B cell (primary cell): ENCODE results near the gene SUSD4. TPM values are rescaled to one million over a fixed set of nuclear protein-coding genes. Genes with fewer than 3 reads are reported as not detected.

ENCODE experiments used
- ATAC-seq: fragments of 200-7000 bp; cut with Tn5 transposase; one replicate; pipeline ENCODE4 v1.10.0; 2021; ENCODE audit warnings: low read depth, mild to moderate bottlenecking, moderate number of reproducible peaks, moderate library complexity
- CTCF ChIA-PET: fragments of 350-600 bp; sonication (Branson Sonifier 250); formaldehyde crosslinking; loops from one replicate; lab custom pipeline; 2021; ENCODE audit warnings: antibody characterized with exemption, inconsistent platforms; lab: Charles Lee
- POLR2A ChIA-PET: fragments of 350-600 bp; sonication (Branson Sonifier 250); formaldehyde crosslinking; loops from one replicate; lab custom pipeline; 2021; ENCODE audit warnings: antibody characterized with exemption; lab: Charles Lee
- DNase-seq: peaks from one replicate; pipeline ENCODE4 v3.0.0; 2013
- H2AFZ ChIP-seq: 2 replicates; pipeline ENCODE4 v1.6.1; 2012; ENCODE audit warnings: mild to moderate bottlenecking, low read depth, low read length; ENCODE audit not compliant: insufficient read depth, poor library complexity, severe bottlenecking
- H3K27ac ChIP-seq, 2 donors: 1 replicate in 1 of 2; 2 replicates in 1 of 2; pipeline ENCODE4 v1.5.1; 2012 to 2013; ENCODE audit warnings: low read length in 2 of 2, mild to moderate bottlenecking in 2 of 2, moderate library complexity in 1 of 2
- H3K27me3 ChIP-seq, 4 experiments: fragments of 200-600 bp in 1 of 4; sonication (generic) in 1 of 4; replicated peaks in 1 of 4; 1 replicate in 2 of 4; 2 replicates in 2 of 4; pipeline versions ENCODE4 v1.6.1 to v1.7.0; 2013 to 2016; ENCODE audit warnings: low read length in 3 of 4, mild to moderate bottlenecking in 2 of 4, mixed read lengths in 1 of 4, moderate library complexity in 1 of 4; ENCODE audit not compliant: insufficient read depth in 4 of 4, control insufficient read depth in 3 of 4; ENCODE audit errors: control extremely low read depth in 1 of 4
- H3K36me3 ChIP-seq, 2 experiments: replicated peaks in 1 of 2; 1 replicate in 1 of 2; 2 replicates in 1 of 2; pipeline versions ENCODE4 v1.6.1 to v1.7.1; 2013; ENCODE audit warnings: low read length in 1 of 2; ENCODE audit not compliant: insufficient read depth in 2 of 2, control insufficient read depth in 1 of 2; ENCODE audit errors: control extremely low read depth in 1 of 2, extremely low read depth in 1 of 2
- H3K4me1 ChIP-seq, 2 donors: fragments of 200-600 bp in 1 of 2; sonication (generic) in 1 of 2; 1 replicate in 1 of 2; 2 replicates in 1 of 2; pipeline versions ENCODE4 v1.5.1 to v1.6.1; 2013 to 2017; ENCODE audit warnings: low read length in 2 of 2; ENCODE audit not compliant: control insufficient read depth in 2 of 2, insufficient read depth in 2 of 2
- H3K4me2 ChIP-seq: replicated peaks from 2 replicates; pipeline ENCODE3; 2012; ENCODE audit warnings: mild to moderate bottlenecking, low read depth, low read length; ENCODE audit not compliant: poor library complexity, severe bottlenecking
- H3K4me3 ChIP-seq, 5 experiments: fragments of 200-600 bp in 1 of 5; sonication (generic) in 1 of 5; 1 replicate in 3 of 5; 2 replicates in 2 of 5; pipeline versions ENCODE4 v1.5.1 to v1.7.0; 2011 to 2016; ENCODE audit warnings: low read length in 4 of 5, mild to moderate bottlenecking in 4 of 5, low read depth in 2 of 5, control low read depth in 1 of 5, moderate library complexity in 1 of 5; ENCODE audit not compliant: insufficient read depth in 1 of 5; ENCODE audit errors: control extremely low read depth in 1 of 5, extremely low read depth in 1 of 5
- H3K79me2 ChIP-seq: fragments of 200-600 bp; sonication (generic); one replicate; pipeline ENCODE4 v1.6.0; 2016; ENCODE audit warnings: low read length; ENCODE audit not compliant: control insufficient read depth, insufficient read depth
- H3K9ac ChIP-seq: fragments of 200-600 bp; sonication (generic); 2 replicates; pipeline ENCODE4 v1.6.1; 2017; ENCODE audit warnings: mild to moderate bottlenecking, low read length, moderate library complexity
- H3K9me3 ChIP-seq, 3 donors: one replicate each; pipeline versions ENCODE4 v1.6.1 to v1.7.1; 2013; ENCODE audit warnings: low read length in 2 of 3; ENCODE audit not compliant: control insufficient read depth in 2 of 3, insufficient read depth in 1 of 3; ENCODE audit errors: control extremely low read depth in 1 of 3
- H4K20me1 ChIP-seq: 2 replicates; pipeline ENCODE4 v1.6.0; 2012; ENCODE audit warnings: mild to moderate bottlenecking, low read length; ENCODE audit not compliant: insufficient read depth, control insufficient read depth, poor library complexity, severe bottlenecking
- H3K27ac Mint-ChIP-seq: one replicate; pipeline ENCODE4 v1.8.0; 2021; ENCODE audit warnings: mixed read lengths
- H3K27me3 Mint-ChIP-seq: one replicate; pipeline ENCODE4 v1.8.0; 2021; ENCODE audit warnings: mixed read lengths
- H3K4me1 Mint-ChIP-seq: one replicate; pipeline ENCODE4 v1.8.0; 2021; ENCODE audit warnings: mixed read lengths
- H3K4me3 Mint-ChIP-seq: one replicate; pipeline ENCODE4 v1.8.0; 2021; ENCODE audit warnings: mixed read lengths
- H3K9me3 Mint-ChIP-seq: one replicate; pipeline ENCODE4 v1.8.0; 2022; ENCODE audit warnings: mixed read lengths; ENCODE audit not compliant: insufficient read depth
- CTCF ChIP-seq: fragments of 200-600 bp; IDR thresholded peaks from one replicate; pipeline ENCODE4 v1.8.0; 2022; ENCODE audit warnings: antibody characterized with exemption, mild to moderate bottlenecking
- EZH2 ChIP-seq: IDR thresholded peaks from 2 replicates; pipeline ENCODE4 v1.6.1; 2012; ENCODE audit warnings: borderline replicate concordance, low read depth, mild to moderate bottlenecking, moderate library complexity, low read length; ENCODE audit not compliant: insufficient read depth, poor library complexity, severe bottlenecking
- WGBS: methylation state at CpG from one replicate; pipeline ENCODE4 v1.1.5; 2013; ENCODE audit warnings: missing lambda C conversion rate; ENCODE audit not compliant: insufficient coverage; 5-methylcytosine and 5-hydroxymethylcytosine counted together
- intact Hi-C: fragments of 100-400 bp; cut with micrococcal nuclease; formaldehyde crosslinking; loops from one replicate; pipeline ENCODE4 v1.10.0; 2022
- polyA plus RNA-seq: library from polyadenylated mRNA; depleted of rRNA; stranded (reverse); fragments of >200 nt; gene quantifications from 2 replicates; pipeline ENCODE4 v1.2.3, GENCODE V29; 2012
- total RNA-seq, 2 donors: library from RNA; stranded (reverse); fragments of 120-200 nt in 1 of 2; gene quantifications; 1 replicate in 1 of 2; 2 replicates in 1 of 2; pipeline versions ENCODE4 v1.2.3 to v1.2.4, GENCODE V29; 2013 to 2022

SUSD4 gene
- total and polyA plus RNA-seq, 2 donors (not counting 1 experiment from before 2014, with no cell fraction given): 0.13 TPM; not detected in 1

GRCh38 chr1:223214261-223214807 is 149.6 kb downstream of the SUSD4 start:
- Histone ChIP-seq H3K79me2 (no peaks in the 10 kb centered on the region), H3K27me3 (no peaks in the 10 kb centered on the region), H3K9ac (no peak overlapping the region), H3K9me3 (peaks cover 0 to 13% (median 8%) of the 10 kb centered on the region in 3 donors), H3K36me3 (no peaks in the 10 kb centered on the region), H3K27ac (no peak overlapping the region), H3K4me3 (no peak overlapping the region), H2AFZ (no peak overlapping the region), H3K4me1 (no peaks in the 10 kb centered on the region), H4K20me1 (no peaks in the 10 kb centered on the region), H3K4me2 (no peak overlapping the region)
- Mint-ChIP-seq H3K27ac (no peak overlapping the region), H3K9me3 (peaks cover 10% of the 10 kb centered on the region), H3K27me3 (peaks cover 15% of the 10 kb centered on the region), H3K4me1 (no peaks in the 10 kb centered on the region), H3K4me3 (no peak overlapping the region)
- no peak for ATAC-seq
- DNase-seq: no peak
- ChIA-PET POLR2A (no interaction called here), CTCF (no interaction called here)
- intact Hi-C loops: no loop called here
- no peak for TF ChIP-seq CTCF
- no peak for TF ChIP-seq EZH2
- 88% methylated on average over 3 of the region's 5 CpGs for WGBS

GRCh38 chr1:223212441-223212840 is 151.5 kb downstream of the SUSD4 start:
- WGBS: 71% methylated on average over 1 of the region's 3 CpGs

More at GRCh38 chr1:223212441-223212840, 151.5 kb downstream of the SUSD4 start:
- Histone ChIP-seq H2AFZ (no peak overlapping the region), H3K27me3 (no peaks in the 10 kb centered on the region), H3K4me2 (no peak overlapping the region), H3K79me2 (no peaks in the 10 kb centered on the region), H3K36me3 (no peaks in the 10 kb centered on the region), H3K27ac (no peak overlapping the region), H3K4me3 (no peak overlapping the region), H3K9me3 (no peaks in the 10 kb centered on the region), H4K20me1 (no peaks in the 10 kb centered on the region), H3K4me1 (no peaks in the 10 kb centered on the region), H3K9ac (no peak overlapping the region)
- intact Hi-C loops: no loop called here
- no peak for TF ChIP-seq EZH2
- no peak for TF ChIP-seq CTCF
- no peak overlapping the region for H3K27ac Mint-ChIP-seq
- CTCF ChIA-PET: no interaction called here
- peaks cover 19% of the 10 kb centered on the region for H3K27me3 Mint-ChIP-seq
- H3K9me3 Mint-ChIP-seq: no peaks in the 10 kb centered on the region
- no peak for ATAC-seq
- no peaks in the 10 kb centered on the region for H3K4me1 Mint-ChIP-seq
- no peak overlapping the region for H3K4me3 Mint-ChIP-seq
- POLR2A ChIA-PET: no interaction called here
- no peak for DNase-seq
